ENCODE results near the gene SLC38A1.
"Not testable (repeated sequence)": the region's sequence is repeated elsewhere in the genome, so short reads cannot be mapped to it uniquely, and the experiment has no call there.

The SLC38A1 gene

DNA sequence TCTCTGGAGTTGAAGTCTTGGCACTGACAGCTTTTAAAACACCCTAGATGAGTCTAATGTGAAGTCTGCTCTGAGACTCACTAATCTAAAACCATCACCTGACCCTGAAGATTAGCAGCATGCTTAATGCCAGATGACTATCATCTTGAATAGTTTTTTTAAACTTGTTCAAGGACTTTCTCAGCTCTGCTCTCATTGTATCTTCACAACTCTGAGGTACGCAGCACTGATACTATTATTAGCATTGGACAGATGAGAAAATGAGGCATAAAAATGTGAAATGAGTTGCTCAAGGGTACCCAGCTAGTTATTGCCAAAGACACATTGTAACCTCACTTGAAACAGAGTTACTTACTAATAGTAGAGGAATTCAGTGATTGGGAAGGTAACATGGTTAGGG, 4.8 kb downstream of the SLC38A1 start:
- DNase-seq (ENCODE audit: low read depth, low spot score): no peak

DNA sequence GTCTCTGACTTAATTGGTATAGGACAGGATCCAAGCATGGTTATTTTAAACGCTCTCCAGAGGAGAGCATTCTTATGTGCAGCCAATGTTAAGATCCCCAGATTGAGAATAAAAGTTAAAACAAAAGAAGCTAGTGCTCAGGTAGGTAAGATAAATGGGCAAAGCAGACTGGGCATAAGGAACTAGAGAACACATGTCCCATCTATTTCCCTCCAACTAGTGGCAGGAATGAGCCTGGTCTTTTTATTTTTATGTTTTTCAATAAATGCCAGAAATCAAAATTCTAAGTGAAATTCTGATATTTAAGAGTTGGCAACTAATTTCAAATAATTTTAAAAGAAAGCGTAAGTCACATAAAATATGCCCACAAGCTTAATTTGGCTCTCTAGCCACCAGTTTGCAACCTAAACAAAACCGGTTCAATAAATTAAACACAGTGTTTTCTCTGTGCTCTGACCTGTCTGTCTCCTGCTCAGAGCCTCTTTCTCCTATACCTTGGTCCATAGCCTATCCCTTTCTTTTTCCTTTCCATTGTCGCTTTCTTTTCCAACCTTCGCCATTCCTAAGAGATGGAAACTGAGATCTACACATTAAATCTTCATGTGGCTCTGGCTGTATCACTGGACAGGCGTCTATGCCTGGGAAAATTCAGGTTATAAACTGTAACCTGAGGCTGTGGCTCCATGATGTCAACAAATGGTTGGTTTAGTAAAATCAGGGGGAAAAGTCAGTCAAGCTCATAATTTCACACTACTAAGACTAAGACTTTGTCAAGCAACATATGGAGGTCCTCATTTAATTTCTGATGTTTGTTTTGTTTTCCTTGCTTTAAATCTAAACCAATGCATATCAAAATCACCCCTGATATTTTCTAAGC, 5.5 kb downstream of the SLC38A1 start:
- no peak for DNase-seq (ENCODE audit: low read depth, low spot score)

DNA sequence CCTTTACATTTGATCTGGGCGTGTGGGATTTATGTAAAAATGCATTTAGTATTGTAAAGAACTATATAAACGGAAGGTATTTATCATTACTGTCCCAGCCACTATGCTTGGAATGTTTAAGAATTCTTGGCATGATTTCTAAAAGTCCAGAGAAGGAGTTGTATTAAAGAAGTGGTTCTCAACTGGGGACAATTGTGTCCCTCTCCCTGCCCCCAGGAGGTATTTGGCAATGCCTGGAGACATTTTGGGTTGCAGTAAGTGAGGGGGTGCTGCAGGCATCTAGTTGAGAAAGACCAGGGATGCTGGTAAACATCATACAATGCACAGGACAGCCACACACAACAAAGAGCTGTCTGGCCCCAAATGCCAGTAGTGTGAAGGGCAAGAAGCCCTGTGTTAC, 7.2 kb downstream of the SLC38A1 start:
- DNase-seq (ENCODE audit: low read depth, low spot score): no peak

DNA sequence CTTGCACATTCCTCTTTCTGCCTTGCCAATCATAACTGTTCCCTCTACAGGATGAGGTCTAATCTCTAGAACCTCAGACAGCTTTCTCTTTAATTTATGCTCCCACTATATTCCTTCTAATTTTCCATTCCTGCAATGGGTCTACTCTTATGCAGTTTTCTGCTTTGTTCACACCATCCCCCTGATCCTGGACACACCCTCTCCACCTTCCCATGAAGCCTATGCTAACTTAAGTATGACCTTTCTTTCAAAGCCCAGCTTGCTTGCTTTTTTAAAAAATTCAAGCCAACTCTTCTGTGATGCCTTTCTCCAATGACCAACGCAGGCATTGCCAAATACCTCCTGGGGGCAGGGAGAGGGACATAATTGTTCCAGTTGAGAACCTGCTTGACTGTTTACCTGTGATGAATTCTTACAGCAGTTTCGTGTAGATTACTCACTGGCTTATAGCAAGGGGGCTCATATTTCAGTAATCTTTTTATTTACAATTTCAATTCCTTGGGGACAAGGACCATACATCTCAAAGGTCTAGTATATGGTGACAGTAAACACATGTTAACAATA, 7.8 kb downstream of the SLC38A1 start:
- DNase-seq (ENCODE audit: low read depth, low spot score): no peak

DNA sequence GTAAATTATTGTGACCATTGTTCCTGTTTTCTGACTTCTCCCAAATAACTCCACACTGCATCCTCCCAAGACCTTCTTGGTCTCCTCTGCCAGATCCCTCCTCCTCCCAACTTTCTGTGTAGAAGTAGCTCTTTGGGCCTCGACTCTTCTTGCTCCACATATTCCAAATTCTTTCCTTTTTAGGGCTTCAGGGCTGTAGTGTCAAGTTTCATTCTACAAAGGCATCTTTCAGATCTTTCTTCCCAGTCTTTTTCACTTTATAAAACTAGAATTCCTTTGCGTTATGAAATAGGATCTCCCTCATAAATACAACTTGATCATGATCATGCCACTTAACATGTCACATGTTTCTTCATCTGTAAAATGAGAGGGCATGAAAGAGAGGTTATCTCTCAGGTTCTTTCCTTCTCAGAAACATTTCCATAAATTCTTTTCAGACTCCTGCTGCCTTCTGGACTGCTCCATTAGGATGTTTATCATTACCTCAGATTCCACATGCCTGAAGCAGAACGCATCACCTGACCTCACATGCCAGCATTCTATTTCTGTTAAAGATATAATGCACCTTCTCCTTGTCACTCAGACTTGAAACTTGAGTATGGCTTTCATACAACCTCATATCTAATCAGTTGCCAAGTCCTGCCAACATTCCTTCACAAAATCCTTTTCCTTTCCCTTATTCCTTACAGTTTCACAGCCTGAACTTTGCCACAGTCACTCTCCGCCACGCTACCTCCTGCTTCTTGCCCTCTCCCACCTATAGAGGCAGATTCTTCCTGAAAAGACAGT, 8.5 kb downstream of the SLC38A1 start:
- DNase-seq (ENCODE audit: low read depth, low spot score): no peak

DNA sequence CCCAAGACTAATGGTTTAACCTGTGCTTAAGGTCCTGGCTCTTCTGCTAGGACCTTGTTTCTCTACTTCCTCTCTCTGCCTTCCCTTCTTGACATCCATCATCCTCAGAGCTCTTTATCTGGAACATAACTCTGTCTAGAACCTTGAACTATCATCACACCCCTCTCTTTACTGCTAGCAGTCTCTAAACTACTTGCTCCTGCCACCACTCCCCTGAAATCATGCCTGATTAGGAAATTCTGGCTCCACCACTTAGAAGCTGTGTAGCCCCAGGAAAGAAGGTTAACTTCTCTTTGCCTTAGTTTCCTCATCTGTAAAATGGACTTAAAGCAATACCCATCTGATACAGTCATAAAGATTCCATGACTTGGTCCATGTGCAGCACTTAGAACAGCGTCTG, 9.1 kb downstream of the SLC38A1 start:
- DNase-seq (ENCODE audit: low read depth, low spot score): no peak

DNA sequence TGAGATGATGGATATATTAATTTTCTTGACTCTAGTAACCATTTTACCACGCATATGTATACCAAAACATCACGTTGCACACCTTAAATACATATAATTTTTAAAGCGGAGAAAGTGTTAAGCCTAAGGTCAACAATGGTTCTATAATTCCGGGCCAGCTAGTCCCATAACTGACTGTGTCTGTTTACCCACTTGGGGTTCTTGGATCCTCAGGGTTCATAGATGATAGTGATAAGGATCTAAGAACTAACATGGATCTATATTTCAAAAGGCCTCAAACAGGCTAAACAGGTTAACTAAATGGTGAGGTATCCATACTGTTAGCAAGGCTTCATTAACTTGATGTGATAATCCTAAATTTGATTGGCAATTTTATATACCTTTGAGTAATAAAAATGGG, 9.8 kb downstream of the SLC38A1 start:
- DNase-seq (ENCODE audit: low read depth, low spot score): no peak

DNA sequence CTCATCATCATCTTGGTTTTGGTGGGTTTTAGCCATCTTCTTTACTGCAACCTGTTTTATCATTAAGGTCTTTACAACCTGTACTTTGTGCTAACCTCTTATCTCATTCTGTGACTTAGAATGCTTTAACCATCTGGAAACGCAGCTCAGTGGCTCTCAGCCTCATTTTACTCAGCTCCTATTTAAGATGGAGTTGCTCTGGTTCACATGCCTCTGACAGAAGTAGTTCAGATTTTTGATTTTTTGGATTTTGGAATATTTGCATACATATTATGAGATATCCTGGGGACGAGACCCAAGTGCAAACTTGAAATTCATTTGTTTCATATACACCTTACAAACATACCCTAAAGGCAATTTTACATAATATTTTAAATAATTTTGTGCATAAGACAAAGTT, 10.7 kb downstream of the SLC38A1 start:
- DNase-seq (ENCODE audit: low read depth, low spot score): no peak

DNA sequence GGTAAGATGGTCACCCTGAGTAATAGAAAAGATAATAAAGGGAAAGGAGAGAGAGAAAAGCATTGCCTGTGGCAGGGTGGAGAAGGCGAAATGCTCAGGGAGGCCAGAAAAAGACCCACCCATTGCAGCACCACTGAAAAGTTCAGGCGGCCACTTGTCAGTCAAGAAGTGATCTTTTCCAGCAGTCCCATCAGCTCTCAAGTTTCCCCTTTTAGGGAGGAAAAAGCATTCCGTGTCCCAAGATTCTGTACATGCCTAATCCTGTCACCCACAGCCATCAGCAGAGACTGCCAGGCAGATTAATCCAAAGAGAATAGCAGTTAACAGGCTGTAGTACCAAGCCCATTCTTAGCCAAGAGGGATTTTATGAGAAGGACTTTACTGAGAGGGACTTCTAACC, 11.9 kb downstream of the SLC38A1 start:
- no peak for DNase-seq (ENCODE audit: low read depth, low spot score)

DNA sequence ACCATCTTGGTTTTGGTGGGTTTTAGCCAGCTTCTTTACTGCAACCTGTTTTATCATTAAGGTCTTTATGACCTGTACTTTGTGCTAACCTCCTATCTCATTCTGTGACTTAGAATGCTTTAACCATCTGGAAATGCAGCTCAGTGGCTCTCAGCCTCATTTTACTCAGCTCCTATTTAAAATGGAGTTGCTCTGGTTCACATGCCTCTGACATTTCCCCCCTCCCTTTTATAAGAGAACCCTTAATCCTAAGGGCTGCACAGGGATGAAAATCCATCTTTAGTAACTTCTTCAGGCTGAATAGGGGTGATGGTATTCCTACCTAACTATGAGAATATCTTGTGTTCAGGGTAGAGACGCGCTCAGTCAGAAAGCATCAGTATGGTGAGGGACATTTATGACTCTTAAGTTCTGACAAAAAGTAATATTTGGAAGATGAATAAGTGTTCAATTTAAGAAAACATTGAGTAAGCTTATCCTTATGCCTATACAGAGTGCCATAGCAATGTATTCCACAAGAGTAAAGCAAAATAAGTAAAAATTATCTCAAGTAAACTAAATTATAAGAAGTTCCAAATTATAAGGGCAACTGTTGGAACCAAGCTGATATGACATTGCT, 15.2 kb downstream of the SLC38A1 start:
- no peak for DNase-seq (ENCODE audit: low read depth, low spot score)

DNA sequence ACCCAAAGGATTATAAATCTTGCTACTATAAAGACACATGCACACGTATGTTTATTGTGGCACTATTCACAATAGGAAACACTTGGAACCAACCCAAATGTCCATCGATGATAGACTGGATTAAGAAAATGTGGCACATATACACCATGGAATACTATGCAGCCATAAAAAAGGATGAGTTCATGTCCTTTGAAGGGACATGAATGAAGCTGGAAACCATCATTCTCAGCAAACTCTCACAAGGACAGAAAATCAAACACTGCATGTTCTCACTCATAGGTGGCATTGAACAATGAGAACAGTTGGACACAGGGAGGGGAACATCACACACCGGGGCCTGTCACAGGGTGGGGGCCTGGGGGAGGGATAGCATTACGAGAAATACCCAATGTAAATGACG, 16.8 kb downstream of the SLC38A1 start:
- DNase-seq (ENCODE audit: low read depth, low spot score): not testable (repeated sequence)

DNA sequence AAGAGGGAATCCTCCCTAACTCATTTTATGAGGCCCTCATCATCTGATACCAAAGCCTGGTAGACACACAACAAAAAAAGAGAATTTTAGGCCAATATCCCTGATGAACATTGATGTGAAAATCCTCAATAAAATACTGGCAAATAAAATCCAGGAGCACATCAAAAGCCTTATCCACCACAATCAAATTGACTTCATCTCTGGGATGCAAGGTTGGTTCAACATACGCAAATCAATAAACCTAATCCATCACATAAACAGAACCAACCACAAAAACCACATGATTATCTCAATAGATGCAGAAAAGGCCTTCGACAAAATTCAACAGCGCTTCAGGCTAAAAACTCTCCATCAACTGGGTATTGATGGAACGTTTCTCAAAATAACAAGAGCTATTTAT, 18.9 kb downstream of the SLC38A1 start:
- DNase-seq (ENCODE audit: low read depth, low spot score): not testable (repeated sequence)

DNA sequence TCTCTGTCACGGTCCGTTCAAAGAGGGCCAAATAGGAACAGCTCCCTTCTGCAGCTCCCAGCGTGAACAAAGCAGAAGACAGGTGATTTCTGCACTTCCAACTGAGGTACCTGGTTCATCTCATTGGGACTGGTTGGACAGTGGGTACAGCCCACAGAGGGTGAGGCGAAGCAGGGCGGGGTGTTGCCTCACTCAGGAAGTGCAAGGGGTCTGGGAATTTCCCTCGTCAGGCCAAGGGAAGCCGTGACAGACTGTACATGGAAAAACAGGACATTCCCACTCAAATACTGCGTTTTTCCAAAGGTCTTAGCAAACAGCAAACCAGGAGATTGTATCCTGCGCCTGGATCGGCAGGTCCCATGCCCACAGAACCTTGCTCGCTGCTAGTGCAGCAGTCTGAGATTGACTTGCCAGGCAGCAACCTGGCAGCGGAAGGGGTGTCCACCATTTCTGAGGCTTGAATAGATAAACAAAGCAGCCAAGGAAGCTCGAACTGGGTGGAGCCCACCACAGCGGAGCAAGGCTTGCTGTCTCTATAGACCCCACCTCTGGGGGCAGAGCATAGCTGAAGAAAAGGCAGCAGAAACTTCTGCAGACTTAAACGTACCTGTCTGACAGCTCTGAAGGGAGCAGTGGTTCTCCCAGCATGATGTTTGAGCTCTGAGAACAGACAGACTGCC, 22.7 kb downstream of the SLC38A1 start:
- DNase-seq (ENCODE audit: low read depth, low spot score): no peak

DNA sequence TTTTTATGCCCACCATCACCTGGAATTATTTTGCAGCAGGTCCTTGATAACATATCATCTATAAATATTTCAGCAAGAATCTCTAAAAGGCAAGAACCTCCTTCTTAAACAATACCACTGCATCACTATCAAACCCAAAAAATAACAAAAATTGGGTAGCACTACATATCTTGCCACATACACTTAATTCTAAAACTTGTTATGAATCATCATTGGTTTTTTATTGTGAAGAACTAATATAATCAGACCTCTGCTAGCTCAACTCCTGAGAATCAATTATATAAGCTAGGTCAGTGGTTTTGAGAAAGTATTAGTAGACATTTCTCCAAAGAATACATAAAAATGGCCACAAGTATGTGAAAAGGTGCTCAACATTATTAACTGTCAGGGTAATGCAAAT, 23.8 kb downstream of the SLC38A1 start:
- DNase-seq (ENCODE audit: low read depth, low spot score): no peak

DNA sequence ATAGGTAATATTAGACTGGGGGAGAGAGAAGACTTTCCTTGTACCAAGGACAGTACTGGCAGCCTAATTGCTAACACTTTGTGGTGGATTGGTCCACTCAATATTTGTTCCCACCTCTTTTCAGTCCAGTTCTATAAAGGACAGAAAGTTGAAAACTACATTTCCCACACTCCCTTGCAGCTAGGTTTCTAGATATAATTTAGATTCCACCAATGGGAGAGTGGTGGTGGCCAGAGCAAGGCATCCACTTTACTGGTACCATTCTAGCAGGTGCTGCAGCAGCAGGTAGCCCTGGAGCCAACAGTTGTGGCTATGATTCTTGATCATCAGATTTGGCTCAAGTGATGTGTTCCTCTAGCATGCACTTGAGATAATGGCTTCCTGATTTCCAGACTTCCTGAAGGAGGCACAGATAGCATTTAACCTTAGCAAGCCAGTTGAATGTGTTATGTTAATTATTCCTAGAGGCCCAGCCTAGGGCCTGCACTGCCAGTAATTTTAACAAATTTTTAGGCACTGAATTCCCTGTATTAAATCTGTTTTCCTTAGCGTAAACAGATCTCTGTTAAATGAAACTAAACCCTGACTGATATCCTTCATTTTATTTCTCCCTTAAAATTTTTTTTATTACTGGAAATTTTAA, 24.4 kb downstream of the SLC38A1 start:
- no peak for DNase-seq (ENCODE audit: low read depth, low spot score)

DNA sequence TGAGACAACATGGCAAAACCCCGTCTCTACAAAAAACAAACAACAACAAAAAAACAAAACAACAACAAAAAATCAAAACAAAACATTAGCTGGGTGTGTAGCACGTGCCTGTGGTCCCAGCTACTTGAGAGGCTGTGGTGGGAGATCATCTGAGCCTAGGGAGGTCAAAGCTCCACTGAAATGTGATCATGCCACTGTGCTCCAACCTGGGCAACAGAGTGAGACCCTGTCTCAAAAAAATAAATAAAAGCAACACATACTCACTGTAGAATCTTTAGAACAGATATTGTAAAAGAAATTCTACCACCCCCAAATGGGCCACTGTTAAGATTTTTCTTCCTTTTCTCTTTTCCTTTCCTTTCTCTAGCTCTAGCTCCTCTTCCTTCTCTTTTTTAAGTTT, 26.3 kb downstream of the SLC38A1 start:
- DNase-seq (ENCODE audit: low read depth, low spot score): no peak

DNA sequence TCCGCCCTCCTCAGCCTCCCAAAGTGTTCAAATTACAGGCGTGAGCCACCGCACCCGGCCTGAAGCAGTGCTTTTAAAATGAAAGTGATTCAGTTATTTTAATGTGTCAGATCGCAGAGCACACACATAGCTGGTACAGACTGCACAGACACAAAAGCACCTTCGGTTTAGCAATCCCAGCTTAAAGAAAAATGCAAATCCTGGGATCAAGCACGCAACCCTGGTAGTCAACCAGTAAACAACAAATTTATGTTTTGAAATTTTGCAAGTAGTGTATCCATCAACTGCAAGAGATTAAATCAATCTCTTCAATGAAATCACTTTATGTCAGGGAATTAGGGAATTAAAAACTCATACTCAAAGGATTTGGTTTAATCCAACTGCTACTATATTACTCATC, 28.4 kb downstream of the SLC38A1 start:
- DNase-seq (ENCODE audit: low read depth, low spot score): no peak

DNA sequence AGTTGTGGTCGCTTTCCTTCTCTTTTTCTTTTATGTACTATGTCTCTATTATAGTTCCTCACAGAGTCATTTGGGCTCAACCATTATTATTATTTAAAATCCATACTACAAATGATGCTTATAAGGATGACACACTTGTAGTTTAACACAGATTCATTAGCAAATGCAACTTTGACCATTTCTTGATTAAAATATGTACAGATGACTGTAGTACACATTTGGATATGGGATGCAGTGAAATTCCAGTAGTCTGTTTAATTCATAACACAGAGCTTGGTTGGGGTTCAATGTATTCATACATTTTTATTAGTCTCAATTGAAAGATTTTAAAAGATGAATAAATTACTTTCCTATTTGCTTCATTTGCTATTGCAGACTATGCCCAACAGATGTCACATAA, 30.0 kb downstream of the SLC38A1 start:
- DNase-seq (ENCODE audit: low read depth, low spot score): no peak

DNA sequence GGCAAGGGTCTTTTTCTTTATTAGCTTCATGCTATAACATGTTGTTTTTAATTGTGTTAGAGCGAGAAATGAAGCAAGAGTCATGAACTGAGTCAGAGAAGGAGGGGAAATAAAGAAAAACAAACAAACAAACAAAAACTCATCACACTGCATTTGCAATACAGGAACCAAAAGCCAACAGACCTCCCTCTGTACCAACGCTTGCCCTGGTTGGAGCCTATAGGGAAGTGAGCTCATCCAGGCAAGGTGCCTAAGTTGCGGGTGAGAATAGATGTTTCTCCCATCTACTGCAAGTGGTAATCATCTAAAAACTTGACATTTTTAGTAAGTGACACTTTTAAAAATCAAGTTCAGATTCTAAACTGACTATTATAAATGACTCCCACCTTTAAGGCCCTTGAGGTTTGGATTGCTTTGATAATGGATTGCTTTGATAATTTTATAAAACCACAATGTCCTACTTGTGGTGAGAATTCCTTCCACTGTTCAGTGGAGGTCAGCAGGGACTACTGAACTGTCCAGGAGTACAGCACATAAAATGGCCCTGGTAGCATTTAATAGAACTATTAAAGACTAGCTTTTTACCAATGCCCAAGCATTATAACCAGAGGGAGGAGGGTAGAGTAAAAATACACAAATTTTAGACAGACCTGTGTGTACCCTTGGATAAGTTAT, 31.3 kb downstream of the SLC38A1 start:
- no peak for DNase-seq (ENCODE audit: low read depth, low spot score)

DNA sequence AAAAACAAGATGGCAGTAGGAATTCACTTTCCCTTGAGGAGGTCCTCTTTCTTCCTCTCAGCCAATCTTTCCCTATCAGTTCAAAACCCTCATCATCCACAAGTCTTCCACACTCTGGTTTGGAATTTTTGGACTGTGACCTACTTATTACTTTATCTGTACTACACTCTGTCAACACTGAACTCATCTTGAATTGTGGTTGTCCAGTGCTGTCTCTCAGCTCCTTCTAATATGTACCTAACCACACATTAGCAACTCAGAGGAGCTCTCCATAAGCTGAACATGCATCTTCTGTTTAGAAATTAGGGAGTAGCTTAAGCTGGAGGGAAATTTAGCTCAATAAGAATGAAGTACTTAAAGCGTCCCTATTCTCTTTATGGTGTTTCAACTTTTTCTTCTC, 34.8 kb downstream of the SLC38A1 start:
- DNase-seq (ENCODE audit: low read depth, low spot score): no peak

DNA sequence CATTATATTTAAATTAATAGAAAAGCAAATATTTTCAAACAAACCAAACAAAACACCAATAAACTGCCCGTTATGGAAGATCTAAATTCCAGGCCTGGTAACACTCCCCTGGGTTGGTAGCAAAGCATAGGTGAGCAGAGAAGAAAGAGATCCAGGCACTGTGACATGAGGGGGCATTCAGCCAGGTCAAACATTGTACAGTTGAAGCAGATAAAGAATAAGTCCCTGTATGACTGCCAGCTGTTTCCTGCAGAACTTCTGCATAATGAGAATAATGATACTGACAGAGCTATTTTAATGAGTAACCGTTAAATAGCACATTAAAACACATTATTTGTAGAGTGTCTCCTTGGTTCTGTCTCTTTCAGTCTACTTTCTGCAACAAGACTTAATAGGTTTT, 35.4 kb downstream of the SLC38A1 start:
- no peak for DNase-seq (ENCODE audit: low read depth, low spot score)
